Esophagus squamous epithelium (tissue), 5 donors: ENCODE measurements around the gene NCAPH2. TPM values are rescaled to one million over a fixed set of nuclear protein-coding genes. Genes with fewer than 3 reads are reported as not detected.

Experiments used
- DNase-seq: peaks from one replicate; lab custom pipeline; 2025; lab: John Stamatoyannopoulos, UW
- H3K27ac ChIP-seq, 4 donors: fragments of 200-600 bp; sonication (generic); one replicate each; pipeline ENCODE4 v1.5.1; 2016 to 2019; ENCODE audit warnings: mild to moderate bottlenecking in 1 of 4
- H3K27me3 ChIP-seq, 4 donors: fragments of 200-600 bp; sonication (generic); 1 replicate in 3 of 4; 2 replicates in 1 of 4; pipeline versions ENCODE4 v1.5.1 to v1.6.0; 2017 to 2021; ENCODE audit warnings: antibody characterized with exemption in 1 of 4
- H3K36me3 ChIP-seq, 3 donors: fragments of 200-600 bp; sonication (generic); one replicate each; pipeline ENCODE4 v1.5.1; 2016 to 2019
- H3K4me1 ChIP-seq, 3 donors: fragments of 200-600 bp; sonication (generic); one replicate each; pipeline ENCODE4 v1.5.1; 2017 to 2019
- H3K4me3 ChIP-seq, 4 donors: fragments of 200-600 bp; sonication (generic); 1 replicate in 3 of 4; 2 replicates in 1 of 4; pipeline ENCODE4 v1.5.1; 2016 to 2019; ENCODE audit warnings: mild to moderate bottlenecking in 2 of 4, moderate library complexity in 1 of 4
- H3K9me3 ChIP-seq, 3 donors: fragments of 200-600 bp; sonication (generic); one replicate each; pipeline ENCODE4 v1.5.1; 2016 to 2019
- CTCF ChIP-seq, 6 experiments: fragments of 450-650 bp in 4 of 6; fragments of 200-600 bp in 2 of 6; sonication (generic) in 2 of 6; IDR thresholded peaks; one replicate each; pipeline ENCODE4 v1.5.1; 2016 to 2019; ENCODE audit warnings: antibody characterized with exemption in 6 of 6, mild to moderate bottlenecking in 4 of 6, moderate library complexity in 4 of 6
- POLR2A ChIP-seq, 4 donors: fragments of 450-650 bp; IDR thresholded peaks; one replicate each; pipeline ENCODE4 v1.6.1; 2017; ENCODE audit warnings: antibody characterized with exemption in 4 of 4, mild to moderate bottlenecking in 4 of 4, moderate library complexity in 3 of 4
- WGBS, 2 donors: methylation state at CpG; one replicate each; pipeline ENCODE4 v1.1.5; 2018; 5-methylcytosine and 5-hydroxymethylcytosine counted together
- intact Hi-C: fragments of 100-400 bp; cut with DNase I; formaldehyde crosslinking; loops from one replicate; pipeline ENCODE4 v1.15.0; 2022
- total RNA-seq, 4 donors: library from RNA; depleted of rRNA; stranded (reverse); fragments of >200 nt; gene quantifications; one replicate each; pipeline ENCODE4 v1.1.0, GENCODE V29; 2016
- donor health status: DM: yes; HTN: yes; CAD: no.

Gene NCAPH2
- total RNA-seq, 4 donors from 2014 or later = 30.2 to 42.6 (median 38.5) TPM

GRCh38 chr22:50473088-50473487 is 34.9 kb upstream of the NCAPH2 start:
- Histone ChIP-seq H3K27me3 (no peaks in the 10 kb centered on the region), H3K4me3 (peak overlapping the region in 2 of 4 donors; percentile 75 to 84), H3K36me3 (peaks cover 0 to 6% (median 2%) of the 10 kb centered on the region in 3 donors), H3K9me3 (no peaks in the 10 kb centered on the region), H3K4me1 (peaks cover 57 to 78% (median 57%) of the 10 kb centered on the region in 3 donors), H3K27ac (no peak overlapping the region)
- peak in 3 of 6 experiments; percentile 14 to 42 (median 32) for TF ChIP-seq CTCF (IDR thresholded peaks at IDR 0.05)
- no peak for TF ChIP-seq POLR2A (IDR thresholded peaks at IDR 0.05)
- WGBS, 2 donors = 63 to 77% methylated on average over 2 to 4 of the region's 6 CpGs
- intact Hi-C loops = no loop called here
- no peak for DNase-seq

- H3K4me3 ChIP-seq = peak overlapping the region; percentile 65 to 84 (median 76)
- H3K27me3 ChIP-seq = peaks cover 0 to 6% (median 0%) of the 10 kb centered on the region in 4 donors
- intact Hi-C loops = no loop called here
- WGBS, 2 donors = 4 to 6% methylated on average over 15 to 20 of the region's 62 CpGs
- peaks cover 56 to 69% (median 57%) of the 10 kb centered on the region in 3 donors for H3K4me1 ChIP-seq
- DNase-seq = no peak
- peak overlapping the region; percentile 94 to 95 (median 94) for H3K27ac ChIP-seq
- no peaks in the 10 kb centered on the region for H3K36me3 ChIP-seq
- H3K9me3 ChIP-seq = no peaks in the 10 kb centered on the region
- TF ChIP-seq POLR2A (IDR thresholded peaks at IDR 0.05) (no peak), CTCF (IDR thresholded peaks at IDR 0.05) (no peak)
Measured at GRCh38 chr22:50473855-50474671, 34.0 kb upstream of the NCAPH2 start.

- Histone ChIP-seq H3K4me1 (peaks cover 47 to 59% (median 48%) of the 10 kb centered on the region in 3 donors), H3K4me3 (peak within 1 kb of the TSS; percentile 65 to 84 (median 76)), H3K36me3 (no peaks in the 10 kb centered on the region), H3K9me3 (no peaks in the 10 kb centered on the region), H3K27me3 (peaks cover 0 to 15% (median 0%) of the 10 kb centered on the region in 4 donors), H3K27ac (peak within 1 kb of the TSS; percentile 94 to 95 (median 94))
- 27 to 30% methylated on average over 3 of the region's 97 CpGs for WGBS, 2 donors
- TF ChIP-seq POLR2A (IDR thresholded peaks at IDR 0.05) (peak in 3 of 4 donors; percentile 70 to 80 (median 73)), CTCF (IDR thresholded peaks at IDR 0.05) (no peak)
- intact Hi-C loops = no loop called here
- DNase-seq = peak; percentile 43
Measured at GRCh38 chr22:50474710-50475651, 33.0 kb upstream of the NCAPH2 start, which contains the start of gene SBF1. SBF1 (minus strand) TSS chr22:50475035; CDS start chr22:50474840, 195 bp downstream.

- Histone ChIP-seq H3K4me1 (peaks cover 40 to 53% (median 42%) of the 10 kb centered on the region in 3 donors), H3K4me3 (peak overlapping the region in 3 of 4 donors; percentile 75 to 84 (median 77)), H3K27ac (peak overlapping the region in 3 of 4 donors; percentile 94 to 95 (median 94)), H3K36me3 (no peaks in the 10 kb centered on the region), H3K9me3 (no peaks in the 10 kb centered on the region), H3K27me3 (peaks cover 0 to 22% (median 0%) of the 10 kb centered on the region in 4 donors)
- intact Hi-C loops = no loop called here
- WGBS, 2 donors = 85 to 87% methylated on average over 6 of the region's 6 CpGs
- no peak for DNase-seq
- TF ChIP-seq CTCF (IDR thresholded peaks at IDR 0.05) (no peak), POLR2A (IDR thresholded peaks at IDR 0.05) (no peak)
Measured at GRCh38 chr22:50475652-50476002, 32.4 kb upstream of the NCAPH2 start.
